Mesenchymal stem cell (in vitro differentiated cells and primary cell): Measurements from ENCODE around the gene CELF2.
A peak's percentile ranks its signal among the peaks of the same experiment; 100 is the strongest.

ENCODE experiments used
- DNase-seq: peaks from one replicate; pipeline ENCODE4 v3.0.0-alpha.2; 2013
- H2AFZ ChIP-seq: one replicate; pipeline ENCODE4 v1.6.1; 2013; ENCODE audit warnings: low read depth, mild to moderate bottlenecking, control low read depth, inconsistent platforms, low read length, moderate library complexity
- H2AK5ac ChIP-seq: 2 replicates; pipeline ENCODE4 v1.6.1; 2013; ENCODE audit warnings: low read length, moderate library complexity, mild to moderate bottlenecking, inconsistent platforms; ENCODE audit not compliant: severe bottlenecking
- H2BK120ac ChIP-seq: one replicate; pipeline ENCODE4 v1.6.1; 2013; ENCODE audit warnings: low read depth, mild to moderate bottlenecking, inconsistent platforms, low read length, moderate library complexity
- H2BK12ac ChIP-seq, 2 experiments: one replicate each; pipeline ENCODE4 v1.6.1; 2013; ENCODE audit warnings: inconsistent platforms in 2 of 2, low read length in 2 of 2, mild to moderate bottlenecking in 2 of 2, moderate library complexity in 2 of 2, control low read depth in 1 of 2
- H2BK15ac ChIP-seq: one replicate; pipeline ENCODE4 v1.6.1; 2013; ENCODE audit warnings: mild to moderate bottlenecking, low read depth, inconsistent platforms; ENCODE audit not compliant: poor library complexity, severe bottlenecking
- H2BK5ac ChIP-seq: 2 replicates; pipeline ENCODE4 v1.6.1; 2013; ENCODE audit warnings: low read depth, mild to moderate bottlenecking, low read length, control low read depth, inconsistent platforms; ENCODE audit not compliant: poor library complexity, severe bottlenecking
- H3K14ac ChIP-seq, 2 experiments: one replicate each; pipeline ENCODE4 v1.6.1; 2013; ENCODE audit warnings: inconsistent platforms in 2 of 2, low read length in 2 of 2, control low read depth in 1 of 2, mild to moderate bottlenecking in 1 of 2, moderate library complexity in 1 of 2
- H3K18ac ChIP-seq, 2 experiments: one replicate each; pipeline ENCODE4 v1.6.1; 2013; ENCODE audit warnings: inconsistent platforms in 2 of 2, low read length in 2 of 2, control low read depth in 1 of 2, low read depth in 1 of 2, mild to moderate bottlenecking in 1 of 2
- H3K23ac ChIP-seq, 2 experiments: one replicate each; pipeline ENCODE4 v1.6.1; 2013; ENCODE audit warnings: inconsistent platforms in 2 of 2, low read length in 2 of 2, mild to moderate bottlenecking in 2 of 2, moderate library complexity in 2 of 2, control low read depth in 1 of 2
- H3K27ac ChIP-seq: 2 replicates; pipeline ENCODE4 v1.5.1; 2013; ENCODE audit warnings: mild to moderate bottlenecking, moderate library complexity, low read length, control low read depth, inconsistent platforms; ENCODE audit not compliant: poor library complexity, severe bottlenecking
- H3K27me3 ChIP-seq, 2 experiments: 2 replicates each; pipeline versions ENCODE4 v1.6.1 to v1.7.0; 2013; ENCODE audit warnings: low read length in 2 of 2, mild to moderate bottlenecking in 2 of 2, moderate library complexity in 2 of 2, control low read depth in 1 of 2, inconsistent platforms in 1 of 2; ENCODE audit not compliant: control insufficient read depth in 1 of 2, insufficient read depth in 1 of 2
- H3K36me3 ChIP-seq, 2 experiments: 2 replicates each; pipeline versions ENCODE4 v1.6.1 to v1.7.0; 2013; ENCODE audit warnings: low read length in 2 of 2, control low read depth in 1 of 2, inconsistent platforms in 1 of 2, low read depth in 1 of 2, mild to moderate bottlenecking in 1 of 2; ENCODE audit not compliant: insufficient read depth in 2 of 2, control insufficient read depth in 1 of 2
- H3K4ac ChIP-seq, 2 experiments: one replicate each; pipeline ENCODE4 v1.6.1; 2013; ENCODE audit warnings: inconsistent platforms in 2 of 2, low read length in 2 of 2, mild to moderate bottlenecking in 2 of 2, moderate library complexity in 2 of 2, control low read depth in 1 of 2, low read depth in 1 of 2
- H3K4me1 ChIP-seq: 2 replicates; pipeline ENCODE4 v1.6.1; 2013; ENCODE audit warnings: low read depth, low read length, control low read depth; ENCODE audit not compliant: control insufficient read depth, insufficient read depth
- H3K4me2 ChIP-seq: 2 replicates; pipeline ENCODE4 v1.6.1; 2013; ENCODE audit warnings: low read length, mild to moderate bottlenecking, inconsistent platforms; ENCODE audit not compliant: poor library complexity, severe bottlenecking
- H3K4me3 ChIP-seq, 2 experiments: 2 replicates each; pipeline versions ENCODE4 v1.5.1 to v1.7.0; 2013; ENCODE audit warnings: low read length in 2 of 2, mild to moderate bottlenecking in 2 of 2, control low read depth in 1 of 2, low read depth in 1 of 2; ENCODE audit not compliant: insufficient read depth in 1 of 2
- H3K79me1 ChIP-seq: replicated peaks from 2 replicates; pipeline ENCODE4 v1.6.1; 2013; ENCODE audit warnings: mild to moderate bottlenecking, control low read depth, low read length, inconsistent platforms; ENCODE audit not compliant: poor library complexity, severe bottlenecking
- H3K9ac ChIP-seq: 2 replicates; pipeline ENCODE4 v1.7.0; 2013; ENCODE audit warnings: mild to moderate bottlenecking, low read length, moderate library complexity
- H3K9me3 ChIP-seq: 2 replicates; pipeline ENCODE4 v1.7.0; 2013; ENCODE audit warnings: mild to moderate bottlenecking, low read length; ENCODE audit not compliant: control insufficient read depth
- H4K8ac ChIP-seq: one replicate; pipeline ENCODE4 v1.6.1; 2013; ENCODE audit warnings: inconsistent platforms, mild to moderate bottlenecking, low read length, moderate library complexity
- H4K91ac ChIP-seq: one replicate; pipeline ENCODE4 v1.6.1; 2013; ENCODE audit warnings: mild to moderate bottlenecking, low read length, inconsistent platforms
- WGBS: methylation state at CpG from one replicate; pipeline ENCODE4 v1.1.7; 2013; ENCODE audit warnings: mixed read lengths; 5-methylcytosine and 5-hydroxymethylcytosine counted together

The CELF2 gene

DNA sequence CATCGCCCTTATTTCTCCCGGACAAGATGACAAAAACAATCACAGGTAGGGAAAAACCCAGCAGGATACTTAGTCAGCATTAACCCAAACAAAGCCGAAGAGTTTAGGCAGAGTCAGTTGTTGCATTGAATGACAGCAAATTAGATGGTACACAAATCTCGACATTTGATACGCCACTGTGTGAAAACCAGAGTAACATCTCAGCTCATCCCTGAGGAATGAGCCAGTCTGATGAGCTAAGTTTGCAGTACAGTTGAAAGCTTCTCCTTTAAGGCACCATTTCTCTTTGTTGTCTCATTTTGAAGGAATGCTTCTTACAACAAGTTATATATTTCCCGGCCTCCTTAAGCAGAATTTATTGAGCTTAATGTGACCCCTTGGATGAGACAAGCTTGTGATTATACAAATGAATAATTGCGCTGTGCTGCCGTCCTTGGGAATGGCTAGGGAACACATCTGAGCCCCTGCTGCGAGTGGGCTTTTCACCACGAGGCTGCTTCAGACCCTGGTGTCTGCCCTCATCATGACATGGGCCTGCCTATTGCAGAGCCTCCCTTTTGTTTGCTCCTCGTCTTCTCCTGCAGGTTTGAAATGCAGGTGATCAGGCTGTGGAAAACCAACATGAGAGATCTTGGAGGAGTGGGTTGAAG, 137.3 kb downstream of the CELF2 start:
- Histone ChIP-seq H3K79me1 (peaks cover 37% of the 10 kb centered on the region), H3K36me3 (no peaks in the 10 kb centered on the region), H4K91ac (no peak overlapping the region), H2BK15ac (no peak overlapping the region), H3K9me3 (no peaks in the 10 kb centered on the region), H3K4me3 (no peak overlapping the region), H3K23ac (no peak overlapping the region), H2AK5ac (no peak overlapping the region), H3K14ac (no peak overlapping the region), H3K27me3 (peaks cover 0 to 10% of the 10 kb centered on the region in 2 experiments), H3K9ac (peak overlapping the region; percentile 22), H3K18ac (no peak overlapping the region), H2BK12ac (no peak overlapping the region), H3K4ac (no peak overlapping the region), H4K8ac (no peak overlapping the region), H3K4me1 (peaks cover 3% of the 10 kb centered on the region), H3K27ac (peak overlapping the region; percentile 1), H2BK5ac (no peak overlapping the region), H2AFZ (no peak overlapping the region), H3K4me2 (peak overlapping the region; percentile 8), H2BK120ac (no peak overlapping the region)
- WGBS = 69% methylated on average over 10 of the region's 11 CpGs
- peak; percentile 24 for DNase-seq

DNA sequence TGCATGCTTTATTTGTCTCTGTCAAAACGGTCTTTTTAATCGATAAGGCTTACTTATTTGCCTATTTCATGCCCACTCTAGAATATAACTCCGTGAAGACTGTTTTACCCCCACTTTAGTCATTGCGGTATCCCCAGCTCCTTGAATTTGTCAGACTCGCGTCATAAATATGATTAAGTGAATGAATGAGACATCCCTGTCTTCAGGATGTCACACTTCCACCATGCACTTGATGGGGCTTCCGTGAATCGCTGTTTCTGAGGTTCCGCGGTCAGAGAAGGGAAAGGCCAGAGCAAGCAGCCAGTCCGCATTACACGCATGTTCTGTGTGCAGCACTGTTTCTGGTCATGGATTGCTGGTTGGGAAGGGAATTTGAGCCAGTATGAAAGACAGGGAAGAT, 138.8 kb downstream of the CELF2 start:
- Histone ChIP-seq H2BK15ac (no peak overlapping the region), H3K4ac (no peak overlapping the region), H4K91ac (no peak overlapping the region), H3K4me1 (peaks cover 3% of the 10 kb centered on the region), H3K79me1 (peaks cover 39% of the 10 kb centered on the region), H2AK5ac (no peak overlapping the region), H3K4me3 (no peak overlapping the region), H2AFZ (no peak overlapping the region), H3K27me3 (peaks cover 0 to 6% of the 10 kb centered on the region in 2 experiments), H3K4me2 (no peak overlapping the region), H2BK12ac (no peak overlapping the region), H3K23ac (no peak overlapping the region), H3K36me3 (no peaks in the 10 kb centered on the region), H3K18ac (no peak overlapping the region), H3K9ac (no peak overlapping the region), H2BK5ac (no peak overlapping the region), H4K8ac (no peak overlapping the region), H3K14ac (no peak overlapping the region), H3K27ac (no peak overlapping the region), H2BK120ac (no peak overlapping the region), H3K9me3 (peaks cover under 1% of the 10 kb centered on the region)
- no peak for DNase-seq
- 97% methylated on average over 12 of the region's 12 CpGs for WGBS

- H3K4me3 ChIP-seq = no peak overlapping the region
- peaks cover 0 to 6% of the 10 kb centered on the region in 2 experiments for H3K27me3 ChIP-seq
- no peak overlapping the region for H3K9ac ChIP-seq
- no peak overlapping the region for H2AFZ ChIP-seq
- no peak overlapping the region for H3K23ac ChIP-seq
- WGBS = 87% methylated on average over 7 of the region's 8 CpGs
- peaks cover 6% of the 10 kb centered on the region for H3K9me3 ChIP-seq
- no peak overlapping the region for H4K8ac ChIP-seq
- no peak overlapping the region for H2BK5ac ChIP-seq
- no peak overlapping the region for H3K4ac ChIP-seq
- H3K14ac ChIP-seq = no peak overlapping the region
- no peak overlapping the region for H2BK12ac ChIP-seq
- peaks cover 0 to 3% of the 10 kb centered on the region in 2 experiments for H3K36me3 ChIP-seq
- no peak overlapping the region for H3K18ac ChIP-seq
- H3K79me1 ChIP-seq = peaks cover 43% of the 10 kb centered on the region
- H2AK5ac ChIP-seq = no peak overlapping the region
- no peak for DNase-seq
- no peak overlapping the region for H2BK120ac ChIP-seq
- H3K27ac ChIP-seq = no peak overlapping the region
- no peak overlapping the region for H2BK15ac ChIP-seq
- H3K4me2 ChIP-seq = no peak overlapping the region
- peaks cover 3% of the 10 kb centered on the region for H3K4me1 ChIP-seq
- no peak overlapping the region for H4K91ac ChIP-seq
Observed at GRCh38 chr10:11157292-11158076, 139.8 kb downstream of the CELF2 start.

GRCh38 chr10:11158080-11158479, 140.4 kb downstream of the CELF2 start:
- H3K36me3 ChIP-seq = peaks cover 0 to 3% of the 10 kb centered on the region in 2 experiments
- no peak overlapping the region for H3K14ac ChIP-seq
- H4K8ac ChIP-seq = no peak overlapping the region
- H3K27me3 ChIP-seq = peaks cover 0 to 8% of the 10 kb centered on the region in 2 experiments
- no peak overlapping the region for H2BK5ac ChIP-seq
- H3K9me3 ChIP-seq = peaks cover 6% of the 10 kb centered on the region
- H3K4me1 ChIP-seq = peaks cover 3% of the 10 kb centered on the region
- no peak for DNase-seq
- H3K23ac ChIP-seq = no peak overlapping the region
- no peak overlapping the region for H3K18ac ChIP-seq
- H3K4ac ChIP-seq = no peak overlapping the region
- H3K9ac ChIP-seq = no peak overlapping the region
- H2AFZ ChIP-seq = no peak overlapping the region
- H2AK5ac ChIP-seq = no peak overlapping the region
- H3K79me1 ChIP-seq = peaks cover 44% of the 10 kb centered on the region
- no peak overlapping the region for H4K91ac ChIP-seq
- no peak overlapping the region for H2BK15ac ChIP-seq
- no peak overlapping the region for H2BK120ac ChIP-seq
- WGBS = 82% methylated on average over 3 of the region's 5 CpGs
- no peak overlapping the region for H3K4me2 ChIP-seq
- H3K27ac ChIP-seq = no peak overlapping the region
- H3K4me3 ChIP-seq = no peak overlapping the region
- no peak overlapping the region for H2BK12ac ChIP-seq
